Right cardiac atrium (tissue), 5 donors: ENCODE results near the gene NEK4. TPM values are rescaled to one million over a fixed set of nuclear protein-coding genes. Genes with fewer than 3 reads are reported as not detected.
"Not testable (repeated sequence)": the region's sequence is repeated elsewhere in the genome, so short reads cannot be mapped to it uniquely, and the experiment has no call there.

ENCODE experiments used
- ATAC-seq, 2 donors: fragments of 200-7000 bp; cut with Tn5 transposase; one replicate each; pipeline versions ENCODE4 v1.8.0 to v1.9.1; 2020; ENCODE audit warnings: moderate library complexity in 2 of 2, mild to moderate bottlenecking in 1 of 2
- DNase-seq, 3 donors: peaks; one replicate each; pipeline ENCODE4 v3.0.0-alpha.2; 2020
- H3K27ac ChIP-seq: one replicate; pipeline ENCODE4 v1.5.1; 2013; ENCODE audit warnings: mild to moderate bottlenecking, low read length, control low read depth, moderate library complexity
- H3K27me3 ChIP-seq: one replicate; pipeline ENCODE4 v1.6.1; 2013; ENCODE audit not compliant: control insufficient read depth, insufficient read depth
- H3K4me1 ChIP-seq: one replicate; pipeline ENCODE4 v1.6.1; 2013; ENCODE audit warnings: low read length; ENCODE audit not compliant: control insufficient read depth, insufficient read depth
- H3K4me3 ChIP-seq: one replicate; pipeline ENCODE4 v1.5.1; 2013; ENCODE audit warnings: low read length, control low read depth
- H3K9me3 ChIP-seq: one replicate; pipeline ENCODE4 v1.6.1; 2013; ENCODE audit warnings: low read length; ENCODE audit not compliant: control insufficient read depth
- WGBS: extraction: QIAGEN DNeasy Blood & Tissue Kit; methylation state at CpG from one replicate; pipeline ENCODE4 v1.1.7; 2013; 5-methylcytosine and 5-hydroxymethylcytosine counted together
- intact Hi-C, 4 donors: fragments of 100-400 bp; cut with DNase I; formaldehyde crosslinking; loops; one replicate each; pipeline versions ENCODE4 v1.11.0 to v1.14.0; 2022 to 2023
- polyA plus RNA-seq: library from polyadenylated mRNA; stranded (reverse); fragments of 200-250 nt; gene quantifications from one replicate; pipeline ENCODE4 v1.2.3, GENCODE V29; 2013
- total RNA-seq, 4 donors: library from RNA; stranded (reverse); fragmentation: NEBNext Ultra II Directional; extraction: Animal tissue kit (Norgen Biotek cat#: 25700); gene quantifications; one replicate each; pipeline ENCODE4 v1.2.1, GENCODE V29; 2021
- donor health status: healthy with polysubstance abuse.
- donor health status: DM: no; HTN: yes; CAD: no.
- donor health status: DM: no; HTN: no; CAD: no.
- donor health status: DM: no; HTN: yes; CAD: no; lungs with severe emphysema.
- donor health status: DM: yes; HTN: yes; CAD: no.

The NEK4 gene
- total and polyA plus RNA-seq, 5 donors, result 4.5 to 18.2 (median 17.1) TPM

GRCh38 chr3:52777127-52777958, 6.6 kb upstream of the NEK4 start, which contains the start of gene ITIH1:
Gene ITIH1, plus strand, starts transcription at chr3:52777599. Its CDS starts 17 bp downstream, at chr3:52777616.
- H3K27ac ChIP-seq, result no peak within 1 kb of the TSS
- ATAC-seq (no peak), DNase-seq (no peak)
- no peaks in the 10 kb centered on the region for H3K4me1 ChIP-seq
- 89% methylated on average over 12 of the region's 12 CpGs for WGBS
- intact Hi-C loops, result no loop called here
- no peaks in the 10 kb centered on the region for H3K27me3 ChIP-seq
- no peak within 1 kb of the TSS for H3K4me3 ChIP-seq
- no peaks in the 10 kb centered on the region for H3K9me3 ChIP-seq

GRCh38 chr3:52776486-52776885, 5.7 kb upstream of the NEK4 start:
- H3K27ac ChIP-seq, ATAC-seq, H3K9me3 ChIP-seq, DNase-seq, intact Hi-C loops, H3K27me3 ChIP-seq, H3K4me1 ChIP-seq, H3K4me3 ChIP-seq: not testable (repeated sequence)
- 81% methylated on average over 6 of the region's 6 CpGs for WGBS

GRCh38 chr3:52775877-52776276, 5.1 kb upstream of the NEK4 start:
- Histone ChIP-seq H3K4me3 (no peak overlapping the region), H3K27ac (no peak overlapping the region), H3K4me1 (no peaks in the 10 kb centered on the region), H3K27me3 (no peaks in the 10 kb centered on the region), H3K9me3 (no peaks in the 10 kb centered on the region)
- WGBS, result 59% methylated on average over 8 of the region's 8 CpGs
- intact Hi-C loops, result no loop called here
- DNase-seq (no peak), ATAC-seq (no peak)

GRCh38 chr3:52774901-52775864, 4.4 kb upstream of the NEK4 start:
- Histone ChIP-seq H3K27me3 (no peaks in the 10 kb centered on the region), H3K4me3 (no peak overlapping the region), H3K9me3 (no peaks in the 10 kb centered on the region), H3K4me1 (no peaks in the 10 kb centered on the region), H3K27ac (no peak overlapping the region)
- DNase-seq, result no peak
- intact Hi-C loops, result no loop called here
- no peak for ATAC-seq
- WGBS, result 40% methylated on average over 6 of the region's 6 CpGs

GRCh38 chr3:52774066-52774713, 3.5 kb upstream of the NEK4 start:
- H3K4me1 ChIP-seq, result no peaks in the 10 kb centered on the region
- intact Hi-C loops, result no loop called here
- DNase-seq, result no peak

GRCh38 chr3:52773361-52774065, 2.8 kb upstream of the NEK4 start:
- DNase-seq (no peak), ATAC-seq (no peak)
- no peaks in the 10 kb centered on the region for H3K9me3 ChIP-seq
- intact Hi-C loops, result no loop called here
- 94% methylated on average over 13 of the region's 13 CpGs for WGBS
- no peak overlapping the region for H3K4me3 ChIP-seq
- no peaks in the 10 kb centered on the region for H3K27me3 ChIP-seq
- H3K4me1 ChIP-seq, result no peaks in the 10 kb centered on the region
- no peak overlapping the region for H3K27ac ChIP-seq

More at GRCh38 chr3:52774066-52774713, 3.5 kb upstream of the NEK4 start:
- Histone ChIP-seq H3K27ac (no peak overlapping the region), H3K4me3 (no peak overlapping the region), H3K9me3 (no peaks in the 10 kb centered on the region), H3K27me3 (no peaks in the 10 kb centered on the region)
- no peak for ATAC-seq
- 73% methylated on average over 8 of the region's 8 CpGs for WGBS

GRCh38 chr3:52771702-52772101, 962 bp upstream of the NEK4 start:
- intact Hi-C loops, result no loop called here
- H3K9me3 ChIP-seq, result no peaks in the 10 kb centered on the region
- DNase-seq (no peak), ATAC-seq (no peak)
- WGBS, result 91% methylated on average over 10 of the region's 10 CpGs
- no peak overlapping the region for H3K27ac ChIP-seq
- H3K4me1 ChIP-seq, result no peaks in the 10 kb centered on the region
- no peaks in the 10 kb centered on the region for H3K27me3 ChIP-seq
- peak overlapping the region; percentile 98 for H3K4me3 ChIP-seq

- DNase-seq (no peak), ATAC-seq (peak; percentile 6 to 15)
- Histone ChIP-seq H3K4me3 (peak overlapping the region; percentile 98), H3K4me1 (no peaks in the 10 kb centered on the region), H3K27me3 (no peaks in the 10 kb centered on the region), H3K27ac (peak overlapping the region; percentile 94), H3K9me3 (no peaks in the 10 kb centered on the region)
- intact Hi-C loops, result no loop called here
- WGBS, result 62% methylated on average over 5 of the region's 5 CpGs
Observed at GRCh38 chr3:52771334-52771681, 568 bp upstream of the NEK4 start.

GRCh38 chr3:52769786-52770455, 819 bp downstream of the NEK4 start:
- Histone ChIP-seq H3K4me3 (peak overlapping the region; percentile 98), H3K9me3 (no peaks in the 10 kb centered on the region), H3K4me1 (no peaks in the 10 kb centered on the region), H3K27ac (no peak overlapping the region), H3K27me3 (no peaks in the 10 kb centered on the region)
- intact Hi-C loops, result no loop called here
- 16% methylated on average over 13 of the region's 13 CpGs for WGBS
- ATAC-seq, result no peak
- DNase-seq, result no peak

- Histone ChIP-seq H3K9me3 (no peaks in the 10 kb centered on the region), H3K4me3 (no peak overlapping the region), H3K27ac (no peak overlapping the region), H3K27me3 (no peaks in the 10 kb centered on the region), H3K4me1 (peaks cover 1% of the 10 kb centered on the region)
- DNase-seq (no peak), ATAC-seq (peak; percentile 41 to 57)
- 73% methylated on average over 2 of the region's 2 CpGs for WGBS
- intact Hi-C loops, result no loop called here
Observed at GRCh38 chr3:52763466-52763865, 7.3 kb downstream of the NEK4 start.
